Urothelium cell line (cell line): ENCODE results near the gene BIRC6.
"Not testable (repeated sequence)": the region's sequence is repeated elsewhere in the genome, so short reads cannot be mapped to it uniquely, and the experiment has no call there.

Experiments
- DNase-seq: peaks from one replicate; pipeline ENCODE4 v3.0.0; 2011; ENCODE audit warnings: low spot score, mixed read lengths
- FAIRE-seq: peaks from 2 replicates; lab custom pipeline; 2011; peaks lifted over from hg19 to GRCh38; lab: Jason Lieb, UNC

Gene BIRC6, protein sequence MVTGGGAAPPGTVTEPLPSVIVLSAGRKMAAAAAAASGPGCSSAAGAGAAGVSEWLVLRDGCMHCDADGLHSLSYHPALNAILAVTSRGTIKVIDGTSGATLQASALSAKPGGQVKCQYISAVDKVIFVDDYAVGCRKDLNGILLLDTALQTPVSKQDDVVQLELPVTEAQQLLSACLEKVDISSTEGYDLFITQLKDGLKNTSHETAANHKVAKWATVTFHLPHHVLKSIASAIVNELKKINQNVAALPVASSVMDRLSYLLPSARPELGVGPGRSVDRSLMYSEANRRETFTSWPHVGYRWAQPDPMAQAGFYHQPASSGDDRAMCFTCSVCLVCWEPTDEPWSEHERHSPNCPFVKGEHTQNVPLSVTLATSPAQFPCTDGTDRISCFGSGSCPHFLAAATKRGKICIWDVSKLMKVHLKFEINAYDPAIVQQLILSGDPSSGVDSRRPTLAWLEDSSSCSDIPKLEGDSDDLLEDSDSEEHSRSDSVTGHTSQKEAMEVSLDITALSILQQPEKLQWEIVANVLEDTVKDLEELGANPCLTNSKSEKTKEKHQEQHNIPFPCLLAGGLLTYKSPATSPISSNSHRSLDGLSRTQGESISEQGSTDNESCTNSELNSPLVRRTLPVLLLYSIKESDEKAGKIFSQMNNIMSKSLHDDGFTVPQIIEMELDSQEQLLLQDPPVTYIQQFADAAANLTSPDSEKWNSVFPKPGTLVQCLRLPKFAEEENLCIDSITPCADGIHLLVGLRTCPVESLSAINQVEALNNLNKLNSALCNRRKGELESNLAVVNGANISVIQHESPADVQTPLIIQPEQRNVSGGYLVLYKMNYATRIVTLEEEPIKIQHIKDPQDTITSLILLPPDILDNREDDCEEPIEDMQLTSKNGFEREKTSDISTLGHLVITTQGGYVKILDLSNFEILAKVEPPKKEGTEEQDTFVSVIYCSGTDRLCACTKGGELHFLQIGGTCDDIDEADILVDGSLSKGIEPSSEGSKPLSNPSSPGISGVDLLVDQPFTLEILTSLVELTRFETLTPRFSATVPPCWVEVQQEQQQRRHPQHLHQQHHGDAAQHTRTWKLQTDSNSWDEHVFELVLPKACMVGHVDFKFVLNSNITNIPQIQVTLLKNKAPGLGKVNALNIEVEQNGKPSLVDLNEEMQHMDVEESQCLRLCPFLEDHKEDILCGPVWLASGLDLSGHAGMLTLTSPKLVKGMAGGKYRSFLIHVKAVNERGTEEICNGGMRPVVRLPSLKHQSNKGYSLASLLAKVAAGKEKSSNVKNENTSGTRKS (N-terminal part only)

DNA sequence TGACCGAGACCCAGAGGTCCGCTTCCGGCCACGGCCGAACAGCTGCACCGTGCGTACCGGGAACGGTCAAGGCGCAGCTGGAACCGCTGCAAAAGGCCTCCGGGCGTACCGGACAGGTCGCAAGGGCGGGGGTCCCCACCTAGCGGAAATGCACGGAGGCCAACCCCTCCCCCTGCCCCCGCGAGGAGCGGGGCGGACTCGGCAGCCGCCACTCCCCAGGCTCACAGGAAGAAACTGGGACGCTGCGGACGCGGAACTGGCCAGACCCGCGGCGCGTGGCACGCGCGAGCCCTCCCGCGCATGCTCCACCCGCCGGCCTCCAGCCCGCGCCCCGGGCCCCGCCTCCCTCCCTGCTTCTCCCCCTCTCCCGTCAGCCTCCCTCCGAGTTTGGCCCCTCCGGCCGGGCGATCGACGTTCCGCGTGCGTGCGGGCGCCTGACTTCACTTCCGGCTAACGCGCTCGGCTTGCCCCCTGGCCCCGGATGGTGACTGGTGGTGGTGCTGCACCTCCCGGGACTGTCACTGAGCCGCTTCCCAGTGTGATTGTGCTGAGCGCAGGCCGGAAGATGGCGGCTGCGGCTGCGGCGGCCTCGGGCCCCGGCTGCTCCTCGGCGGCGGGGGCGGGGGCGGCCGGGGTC is at the start of gene BIRC6:
Gene BIRC6, plus strand, starts transcription at position 343 of the 637 bp plus-strand sequence. Its CDS starts 139 bp downstream, at position 482.
- DNase-seq (peak; percentile 99), FAIRE-seq (peak; percentile 42)

- FAIRE-seq (no peak), DNase-seq (no peak)
Measured at GRCh38 chr2:32310577-32310976, 46.2 kb upstream of the BIRC6 start.

- DNase-seq (no peak), FAIRE-seq (no peak)
Measured at GRCh38 chr2:32314886-32315285, 41.9 kb upstream of the BIRC6 start.

DNA sequence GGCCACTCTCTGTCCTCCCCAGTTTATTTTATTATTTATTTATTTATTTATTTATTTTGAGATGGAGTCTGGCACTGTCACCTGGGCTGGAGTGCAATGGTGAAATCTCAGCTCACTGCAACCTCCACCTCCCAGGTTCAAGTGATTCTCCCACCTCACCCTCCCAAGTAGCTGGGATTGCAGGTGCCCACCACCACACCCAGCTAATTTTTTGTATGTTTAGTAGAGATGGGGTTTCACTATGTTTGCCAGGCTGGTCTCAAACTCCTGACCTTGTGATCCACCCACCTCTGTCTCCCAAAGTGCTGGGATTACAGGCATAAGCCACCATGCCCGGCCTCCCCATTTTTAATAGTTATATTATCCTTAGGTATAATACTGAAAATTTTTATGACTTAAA is 28.1 kb upstream of the BIRC6 start:
- not testable (repeated sequence) for FAIRE-seq

GRCh38 chr2:32329180-32329980 is 27.4 kb upstream of the BIRC6 start:
- FAIRE-seq, DNase-seq: not testable (repeated sequence)

More for the DNA sequence above, 28.1 kb upstream of the BIRC6 start:
- not testable (repeated sequence) for DNase-seq

GRCh38 chr2:32330136-32330535 is 26.7 kb upstream of the BIRC6 start:
- no peak for FAIRE-seq
- DNase-seq: no peak

DNA sequence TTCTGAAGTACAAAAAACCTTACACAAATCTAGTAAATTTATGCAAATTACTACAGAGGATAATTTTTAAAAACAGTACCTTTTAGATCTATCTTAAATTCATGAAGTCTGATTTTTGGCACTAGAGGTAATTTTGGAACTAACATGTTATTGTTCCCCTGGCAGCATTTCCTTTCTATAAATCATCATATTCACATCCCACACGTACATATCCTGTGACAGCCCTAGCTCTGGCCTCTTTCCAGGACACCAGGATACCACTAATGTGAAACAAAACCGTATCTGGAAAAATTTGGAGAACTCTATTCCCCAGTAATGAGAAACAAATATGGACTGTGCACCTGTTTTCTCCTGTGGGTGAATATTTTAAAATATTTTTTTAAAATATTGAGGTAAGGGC is 14.0 kb upstream of the BIRC6 start:
- no peak for DNase-seq
- no peak for FAIRE-seq

DNA sequence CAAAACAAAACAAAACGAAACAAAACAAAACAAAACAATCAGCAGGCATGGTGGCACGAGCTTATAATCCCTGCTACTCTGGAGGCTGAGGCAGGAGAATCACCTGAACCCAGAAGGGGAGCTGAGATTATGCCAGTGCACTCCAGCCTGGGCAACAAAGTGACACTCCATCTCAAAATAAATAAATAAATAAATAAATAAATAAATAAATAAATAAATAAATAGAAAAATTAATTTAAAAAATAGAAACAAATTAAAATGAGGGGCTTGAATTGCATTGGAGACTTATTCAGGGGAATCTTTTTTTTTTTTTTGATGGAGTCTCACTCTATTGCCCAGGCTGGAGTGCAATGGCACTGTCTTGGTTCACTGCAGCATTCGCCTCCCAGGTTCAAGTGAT is 6.0 kb upstream of the BIRC6 start:
- not testable (repeated sequence) for FAIRE-seq, DNase-seq

GRCh38 chr2:32355976-32356680 is 695 bp upstream of the BIRC6 start:
- no peak for FAIRE-seq
- no peak for DNase-seq

DNA sequence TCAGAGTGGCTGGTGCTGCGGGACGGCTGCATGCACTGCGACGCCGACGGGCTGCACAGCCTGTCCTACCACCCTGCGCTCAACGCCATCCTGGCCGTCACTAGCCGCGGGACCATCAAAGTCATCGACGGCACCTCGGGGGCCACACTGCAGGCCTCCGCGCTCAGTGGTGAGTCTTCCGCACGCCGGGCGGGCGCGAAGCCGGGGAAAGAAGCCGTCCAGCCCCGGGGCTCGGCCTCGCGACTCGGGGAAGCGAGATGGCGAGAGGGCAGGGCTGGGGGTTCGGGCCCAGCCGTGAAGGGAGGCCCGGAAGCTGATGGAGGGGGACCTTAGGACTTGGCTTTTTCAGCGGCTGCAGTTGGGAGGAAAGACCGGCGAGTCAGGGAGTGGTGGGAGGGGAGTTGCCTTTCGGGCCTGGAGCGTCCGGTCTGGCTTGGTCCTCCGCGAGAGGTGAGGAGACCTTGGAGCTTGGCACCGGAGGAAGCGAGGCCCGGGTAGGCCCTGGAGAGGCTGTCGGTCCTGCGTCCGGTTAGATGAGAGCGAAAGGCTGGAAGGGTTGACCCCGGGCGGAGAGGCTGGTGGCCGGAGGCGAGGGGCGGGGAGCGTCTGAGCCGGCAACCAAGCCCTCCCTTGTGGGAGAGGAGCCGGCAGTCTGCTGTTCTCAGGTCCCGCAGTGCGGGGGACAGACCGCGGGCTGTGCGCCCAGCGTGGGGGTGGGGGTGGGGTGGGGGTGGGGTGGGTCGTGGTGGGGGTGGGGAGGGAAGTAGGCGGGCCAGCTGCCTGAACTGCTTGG is 691 bp downstream of the BIRC6 start:
- peak; percentile 31 for DNase-seq
- FAIRE-seq: no peak

DNA sequence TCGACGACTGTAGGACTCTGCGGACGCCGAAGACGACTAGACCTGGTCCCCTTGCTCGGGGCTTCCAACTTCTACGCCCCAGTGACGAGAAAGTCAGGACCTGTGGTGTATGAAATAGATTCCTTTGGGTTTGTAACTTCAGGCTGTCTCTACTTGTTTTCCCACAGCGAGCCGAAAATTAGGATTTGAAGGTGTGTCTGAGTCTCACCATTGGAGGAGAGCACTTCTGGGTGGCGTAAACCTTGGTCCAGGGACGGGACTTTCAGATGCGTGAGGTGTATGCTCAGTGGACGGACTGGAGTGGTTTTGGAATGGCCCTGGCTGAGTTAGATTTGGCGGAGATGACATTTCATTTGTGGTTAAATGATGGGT is 1.3 kb downstream of the BIRC6 start:
- no peak for FAIRE-seq

GRCh38 chr2:32360416-32360815 is 3.6 kb downstream of the BIRC6 start:
- DNase-seq (no peak), FAIRE-seq (no peak)

More for the DNA sequence above, 1.3 kb downstream of the BIRC6 start:
- DNase-seq: no peak

DNA sequence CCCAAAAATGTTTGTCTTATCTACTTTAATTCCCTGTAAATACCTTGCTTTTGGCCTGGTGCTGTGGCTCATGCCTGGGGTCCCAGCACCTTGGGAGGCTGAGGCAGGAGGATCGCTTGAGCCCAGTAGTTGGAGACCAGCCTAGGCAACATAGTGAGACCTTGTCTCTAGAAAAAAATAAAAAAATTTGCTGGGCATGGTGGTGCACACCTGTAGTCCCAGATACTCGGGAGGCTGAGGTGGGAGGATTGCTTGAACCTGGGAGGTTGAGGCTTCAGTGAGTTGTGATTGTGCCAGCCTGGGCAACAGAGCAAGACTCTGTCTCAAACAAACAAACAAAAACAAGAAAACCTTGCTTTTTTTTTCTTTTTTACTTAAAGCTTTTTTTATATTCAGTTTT is 6.2 kb downstream of the BIRC6 start:
- FAIRE-seq, DNase-seq: not testable (repeated sequence)

DNA sequence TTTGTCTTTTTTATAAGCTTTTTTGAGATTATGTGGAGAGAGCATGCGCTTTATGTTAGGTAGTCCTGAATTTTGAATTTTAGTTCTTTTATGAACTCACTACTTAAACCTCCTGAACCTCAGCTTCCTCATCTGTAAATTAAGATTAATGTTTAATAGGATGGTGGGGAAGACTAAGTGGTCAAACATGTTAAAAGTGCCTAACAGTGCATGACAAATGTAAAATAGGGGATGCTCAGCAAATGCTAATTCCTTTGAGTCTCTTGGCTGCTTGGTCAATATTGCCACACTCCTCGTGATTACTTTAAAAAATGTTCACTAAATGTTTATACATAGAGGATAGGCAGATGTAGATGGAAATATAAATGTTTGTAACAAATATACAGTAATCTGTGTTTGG is 6.8 kb downstream of the BIRC6 start:
- DNase-seq: no peak
- FAIRE-seq: no peak

DNA sequence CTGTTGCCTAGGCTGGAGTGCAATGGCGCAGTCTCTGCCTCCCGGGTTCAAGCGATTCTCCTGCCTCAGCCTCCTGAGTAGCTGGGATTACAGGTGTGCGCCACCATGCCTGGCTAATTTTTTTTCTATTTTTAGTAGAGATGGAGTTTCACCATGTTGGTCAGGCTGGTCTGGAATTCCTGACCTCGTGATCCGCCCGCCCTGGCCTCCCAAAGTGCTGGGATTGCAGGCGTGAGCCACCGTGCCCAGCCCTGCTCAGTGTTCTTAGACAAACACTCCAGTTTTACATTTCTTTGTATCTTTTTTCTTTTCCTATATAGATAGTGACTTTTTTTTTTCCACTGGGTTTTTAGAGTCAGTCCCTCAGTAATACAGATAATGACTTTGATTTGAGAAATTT is 7.5 kb downstream of the BIRC6 start:
- not testable (repeated sequence) for FAIRE-seq, DNase-seq

GRCh38 chr2:32365679-32366078 is 8.9 kb downstream of the BIRC6 start:
- not testable (repeated sequence) for FAIRE-seq, DNase-seq

- FAIRE-seq: no peak
- DNase-seq: no peak
Measured at GRCh38 chr2:32366595-32366994, 9.8 kb downstream of the BIRC6 start.

- FAIRE-seq (no peak), DNase-seq (no peak)
Measured at GRCh38 chr2:32369222-32369621, 12.4 kb downstream of the BIRC6 start.
